ENCODE measurements around the gene HJV.

The HJV gene

DNA sequence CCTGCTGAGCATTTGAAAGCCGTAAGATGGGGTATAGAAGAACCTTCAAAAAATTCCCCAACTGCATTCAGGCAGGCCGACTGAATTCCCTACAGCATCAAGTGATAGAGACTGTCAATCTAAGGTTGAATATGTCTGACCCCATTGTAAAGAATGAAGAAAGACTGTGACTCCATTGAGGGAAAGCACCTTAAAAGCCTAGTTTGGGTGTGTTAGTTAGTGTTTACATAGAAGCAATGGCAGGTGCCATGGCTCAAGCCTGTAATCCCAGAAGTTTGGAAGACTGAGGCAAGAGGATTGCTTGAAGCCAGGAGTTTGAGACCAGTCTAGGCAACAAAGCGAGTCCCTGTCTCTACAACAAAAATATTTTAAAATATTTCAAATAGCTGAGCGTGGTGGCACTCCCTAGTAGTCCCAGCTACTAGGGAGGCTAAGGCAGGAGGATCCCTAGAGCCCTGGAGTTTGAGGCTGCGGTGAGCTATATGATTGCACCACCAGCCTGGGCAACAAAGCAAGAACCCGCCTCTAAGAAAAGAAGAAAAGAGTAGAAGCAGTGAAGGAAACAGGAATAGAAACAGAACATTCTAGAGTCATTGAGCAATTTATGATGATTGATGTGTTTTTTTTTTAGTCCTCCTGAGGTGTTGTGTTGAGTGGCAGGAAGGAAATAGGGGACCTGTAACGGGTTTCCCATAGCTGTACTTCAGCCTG, 41.6 kb downstream of the HJV start:
- Histone ChIP-seq H3K4me1 (ENCODE audit: insufficient read depth, low read length) (peaks cover 31% of the 10 kb centered on the region), H3K9ac (ENCODE audit: low read depth, low read length) (peak overlapping the region; percentile 84; the same call in 1 of the 2 replicates), H3K4me3 (ENCODE audit: low read length) (peak overlapping the region; percentile 55; the same call in 1 of the 2 replicates), H3K36me3 (ENCODE audit: insufficient read depth, low read depth, low read length) (no peaks in the 10 kb centered on the region), H3K27ac (ENCODE audit: low read length) (peak overlapping the region; percentile 3), H3K9me3 (ENCODE audit: insufficient read depth, low read depth, low read length) (no peaks in the 10 kb centered on the region), H3K27me3 (ENCODE audit: insufficient read depth, low read length) (no peaks in the 10 kb centered on the region)

DNA sequence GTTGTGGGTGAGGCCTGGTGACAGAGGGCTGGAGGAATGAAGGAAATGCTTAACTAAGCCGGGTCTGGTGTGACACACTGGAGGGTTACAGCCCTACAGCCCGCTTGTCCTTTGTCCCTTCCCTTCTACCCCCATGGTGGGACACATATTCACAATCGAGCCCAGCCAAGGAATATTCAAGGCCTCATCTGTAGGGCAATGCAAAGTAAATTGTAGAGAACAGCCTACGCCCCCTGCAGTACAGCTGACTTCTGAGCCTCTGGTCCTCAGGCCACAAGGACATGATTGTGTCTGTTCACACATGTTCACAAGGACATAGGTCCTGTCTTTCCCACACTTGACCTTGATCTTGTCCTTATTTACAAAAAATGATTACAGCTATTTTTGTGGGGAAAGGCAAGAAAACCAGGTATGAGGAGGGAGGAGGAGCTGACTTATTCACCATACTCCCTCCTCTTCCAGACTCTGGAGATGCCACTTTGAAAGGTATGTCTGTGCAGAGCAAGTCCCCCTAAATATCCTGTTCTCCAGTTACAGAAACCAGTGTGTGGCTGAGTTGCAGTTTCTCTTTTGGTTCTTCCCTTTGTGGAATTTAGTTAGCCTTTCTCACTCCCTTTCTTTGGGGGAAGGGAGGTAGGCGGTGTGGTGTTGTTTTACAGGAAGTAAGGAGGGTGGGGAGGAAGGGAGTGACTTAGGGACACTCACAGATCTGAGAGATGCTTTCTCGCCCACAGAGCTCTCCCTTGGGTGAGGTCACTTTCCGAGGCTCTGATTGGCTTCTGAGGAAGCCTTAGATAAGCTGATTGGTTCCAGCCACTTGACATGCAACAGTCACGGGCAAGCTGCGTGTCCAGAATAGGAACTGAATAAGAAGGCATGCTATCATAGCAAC, 42.4 kb downstream of the HJV start:
- H3K9ac ChIP-seq (ENCODE audit: low read depth, low read length): peak overlapping the region; percentile 84; the same call in 1 of the 2 replicates
- peak overlapping the region; percentile 86 for H3K27ac ChIP-seq (ENCODE audit: low read length)
- H3K4me1 ChIP-seq (ENCODE audit: insufficient read depth, low read length): peaks cover 31% of the 10 kb centered on the region
- H3K36me3 ChIP-seq (ENCODE audit: insufficient read depth, low read depth, low read length): no peaks in the 10 kb centered on the region
- H3K4me3 ChIP-seq (ENCODE audit: low read length): peak overlapping the region; percentile 55
- H3K27me3 ChIP-seq (ENCODE audit: insufficient read depth, low read length): no peaks in the 10 kb centered on the region
- no peaks in the 10 kb centered on the region for H3K9me3 ChIP-seq (ENCODE audit: insufficient read depth, low read depth, low read length)

DNA sequence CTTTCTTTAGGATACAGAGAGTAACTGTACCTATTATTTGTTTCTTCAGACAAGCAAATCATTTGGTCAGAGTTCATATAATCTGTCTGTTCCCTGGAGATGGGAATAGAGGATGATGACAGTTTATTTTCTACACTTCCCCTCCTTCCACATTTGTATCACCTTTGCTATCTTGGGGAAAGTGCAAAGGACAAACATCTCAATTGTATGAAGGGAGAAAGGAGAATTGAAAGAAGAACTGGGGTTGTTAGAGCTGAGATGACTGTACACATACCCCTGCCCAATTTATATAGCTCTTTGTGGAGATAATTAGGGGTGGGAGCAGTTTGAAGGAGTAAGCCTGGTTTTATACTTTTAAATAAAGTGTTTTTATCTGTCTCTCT, 43.1 kb downstream of the HJV start:
- H3K4me1 ChIP-seq (ENCODE audit: insufficient read depth, low read length): peaks cover 31% of the 10 kb centered on the region
- peak overlapping the region; percentile 86 for H3K27ac ChIP-seq (ENCODE audit: low read length)
- peak overlapping the region; percentile 55; the same call in 1 of the 2 replicates for H3K4me3 ChIP-seq (ENCODE audit: low read length)

DNA sequence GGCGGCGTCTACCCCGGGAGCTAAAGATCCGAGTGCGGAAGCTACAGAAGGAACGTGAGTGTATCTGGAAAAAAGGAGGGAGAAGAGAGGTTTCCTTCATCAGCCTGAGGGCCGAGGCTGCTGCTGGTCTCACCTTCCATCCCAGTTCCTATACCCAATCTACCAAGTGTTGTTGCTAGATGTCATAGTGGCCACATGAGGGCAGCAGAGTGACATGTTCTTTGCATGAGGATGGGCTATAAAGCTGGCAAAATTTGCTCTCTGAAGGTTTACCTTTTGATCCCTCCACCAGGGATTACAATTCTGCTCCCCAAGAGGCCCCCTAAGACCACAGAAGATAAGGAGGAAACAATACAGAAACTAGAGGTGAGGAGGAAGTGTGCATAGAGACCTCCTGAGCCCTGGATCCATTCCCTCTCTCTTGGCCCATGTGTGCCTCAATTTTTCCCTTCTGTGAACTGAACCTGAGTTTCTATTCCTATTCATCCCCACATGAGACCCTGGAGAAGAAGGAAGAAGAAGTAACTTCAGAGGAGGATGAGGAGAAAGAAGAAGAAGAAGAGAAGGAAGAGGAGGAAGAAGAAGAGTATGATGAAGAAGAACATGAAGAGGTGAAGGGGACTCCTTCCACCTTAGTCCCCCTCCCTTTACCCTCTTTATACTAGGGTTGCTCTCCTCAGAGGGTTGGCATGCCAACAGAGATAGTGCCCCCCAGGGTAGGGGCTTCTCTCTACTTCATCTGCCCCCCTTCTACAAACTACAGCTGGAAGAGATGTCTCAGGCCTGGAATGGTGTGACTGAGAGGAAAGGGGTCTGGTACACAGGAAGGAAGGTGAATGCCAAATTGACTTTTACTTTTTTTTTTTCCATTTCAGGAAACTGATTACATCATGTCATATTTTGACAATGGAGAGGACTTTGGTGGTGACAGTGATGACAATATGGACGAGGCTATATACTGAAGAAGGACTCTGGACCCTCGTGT, 43.8 kb downstream of the HJV start:
- Histone ChIP-seq H3K27me3 (ENCODE audit: insufficient read depth, low read length) (no peaks in the 10 kb centered on the region), H3K36me3 (ENCODE audit: insufficient read depth, low read depth, low read length) (no peaks in the 10 kb centered on the region), H3K9ac (ENCODE audit: low read depth, low read length) (peak overlapping the region; percentile 84; the same call in 1 of the 2 replicates), H3K4me1 (ENCODE audit: insufficient read depth, low read length) (peaks cover 31% of the 10 kb centered on the region), H3K4me3 (ENCODE audit: low read length) (peak overlapping the region; percentile 38; the same call in 1 of the 2 replicates), H3K27ac (ENCODE audit: low read length) (no peak overlapping the region), H3K9me3 (ENCODE audit: insufficient read depth, low read depth, low read length) (no peaks in the 10 kb centered on the region)

More for the DNA sequence above, 43.1 kb downstream of the HJV start:
- Histone ChIP-seq H3K9me3 (ENCODE audit: insufficient read depth, low read depth, low read length) (no peaks in the 10 kb centered on the region), H3K9ac (ENCODE audit: low read depth, low read length) (peak overlapping the region; percentile 84; the same call in 1 of the 2 replicates), H3K36me3 (ENCODE audit: insufficient read depth, low read depth, low read length) (no peaks in the 10 kb centered on the region), H3K27me3 (ENCODE audit: insufficient read depth, low read length) (no peaks in the 10 kb centered on the region)

DNA sequence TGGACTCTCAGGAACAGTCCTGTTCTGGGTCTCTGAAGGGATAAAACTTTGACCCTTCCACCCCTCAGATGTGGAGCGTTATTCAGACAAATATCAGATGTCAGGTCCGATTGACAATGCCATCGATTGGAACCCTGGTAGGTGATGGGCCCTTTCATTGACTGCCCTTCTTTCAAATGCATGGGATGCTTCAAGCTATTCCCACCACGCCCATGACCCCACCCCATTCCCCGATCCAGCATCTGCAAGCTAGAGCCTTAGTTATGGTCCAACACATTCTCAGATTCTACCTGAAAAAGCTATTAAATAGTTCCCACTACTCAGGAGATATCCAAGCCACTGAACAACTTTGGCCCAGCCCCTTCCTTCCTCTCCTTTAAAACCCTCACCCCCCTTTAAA, 44.5 kb downstream of the HJV start:
- Histone ChIP-seq H3K4me3 (ENCODE audit: low read length) (peak overlapping the region; percentile 38; the same call in 1 of the 2 replicates), H3K9me3 (ENCODE audit: insufficient read depth, low read depth, low read length) (no peaks in the 10 kb centered on the region), H3K27ac (ENCODE audit: low read length) (no peak overlapping the region), H3K36me3 (ENCODE audit: insufficient read depth, low read depth, low read length) (no peaks in the 10 kb centered on the region), H3K27me3 (ENCODE audit: insufficient read depth, low read length) (no peaks in the 10 kb centered on the region), H3K9ac (ENCODE audit: low read depth, low read length) (no peak overlapping the region), H3K4me1 (ENCODE audit: insufficient read depth, low read length) (peaks cover 31% of the 10 kb centered on the region)

DNA sequence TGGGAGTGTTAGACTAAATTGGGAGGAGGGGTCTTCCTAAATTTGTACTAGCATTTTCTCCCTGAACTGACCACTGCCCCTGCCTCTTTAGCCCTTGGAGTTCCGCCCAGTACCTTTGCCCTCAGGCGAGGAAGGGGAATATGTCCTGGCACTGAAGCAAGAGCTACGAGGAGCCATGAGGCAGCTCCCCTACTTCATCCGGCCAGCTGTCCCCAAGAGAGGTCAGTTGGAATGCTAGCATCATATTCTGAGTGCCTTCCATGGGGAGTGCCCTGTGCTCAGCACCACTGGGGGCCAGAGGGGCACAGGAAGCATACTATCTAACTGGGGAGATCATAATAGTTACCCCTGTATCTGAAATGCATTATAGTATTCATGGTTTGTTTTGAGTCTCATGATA, 46.3 kb downstream of the HJV start:
- H3K4me3 ChIP-seq (ENCODE audit: low read length): no peak overlapping the region
- H3K9me3 ChIP-seq (ENCODE audit: insufficient read depth, low read depth, low read length): no peaks in the 10 kb centered on the region
- H3K27me3 ChIP-seq (ENCODE audit: insufficient read depth, low read length): no peaks in the 10 kb centered on the region
- no peak overlapping the region for H3K27ac ChIP-seq (ENCODE audit: low read length)
- no peak overlapping the region for H3K9ac ChIP-seq (ENCODE audit: low read depth, low read length)
- H3K36me3 ChIP-seq (ENCODE audit: insufficient read depth, low read depth, low read length): no peaks in the 10 kb centered on the region
- peaks cover 27% of the 10 kb centered on the region for H3K4me1 ChIP-seq (ENCODE audit: insufficient read depth, low read length)

DNA sequence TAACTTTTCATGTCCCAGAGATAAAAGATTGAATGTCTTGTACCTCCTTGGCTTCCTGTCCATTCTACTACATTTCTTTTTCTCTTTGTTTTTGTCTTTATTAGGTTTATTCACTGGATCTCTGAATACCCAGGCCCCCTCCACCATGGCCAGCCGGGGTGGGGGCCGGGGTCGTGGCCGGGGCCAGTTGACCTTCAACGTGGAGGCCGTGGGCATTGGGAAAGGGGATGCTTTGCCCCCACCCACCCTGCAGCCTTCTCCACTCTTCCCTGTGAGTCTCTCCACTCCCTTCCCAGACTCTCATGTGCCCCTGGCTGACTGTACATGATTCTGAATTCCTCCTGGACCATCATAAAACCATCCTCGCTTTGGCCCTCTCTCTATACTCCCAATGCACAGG, 46.8 kb downstream of the HJV start:
- Histone ChIP-seq H3K4me1 (ENCODE audit: insufficient read depth, low read length) (peaks cover 22% of the 10 kb centered on the region), H3K36me3 (ENCODE audit: insufficient read depth, low read depth, low read length) (no peaks in the 10 kb centered on the region), H3K27me3 (ENCODE audit: insufficient read depth, low read length) (no peaks in the 10 kb centered on the region), H3K9ac (ENCODE audit: low read depth, low read length) (no peak overlapping the region), H3K27ac (ENCODE audit: low read length) (no peak overlapping the region), H3K9me3 (ENCODE audit: insufficient read depth, low read depth, low read length) (no peaks in the 10 kb centered on the region), H3K4me3 (ENCODE audit: low read length) (no peak overlapping the region)

DNA sequence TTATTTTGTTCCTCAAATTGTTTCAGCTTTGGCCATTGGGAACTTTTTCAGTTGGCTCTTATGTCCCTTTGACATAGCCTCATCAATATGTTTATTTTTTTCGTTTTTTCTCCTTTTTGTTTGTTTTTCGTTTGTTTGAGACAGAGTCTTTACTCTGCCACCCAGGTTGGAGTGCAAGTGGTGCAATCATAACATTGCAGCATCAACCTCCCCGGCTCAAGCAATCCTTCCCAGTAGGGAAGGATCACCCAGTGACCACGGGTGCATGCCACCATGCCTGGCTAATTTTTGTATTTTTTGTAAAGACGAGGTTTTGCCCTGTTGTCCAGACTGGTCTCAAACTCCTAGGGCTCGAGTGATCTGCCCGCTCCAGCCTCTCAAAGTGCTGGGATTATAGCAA, 49.0 kb downstream of the HJV start:
- H3K9me3 ChIP-seq (ENCODE audit: insufficient read depth, low read depth, low read length): no peaks in the 10 kb centered on the region
- no peak overlapping the region for H3K4me3 ChIP-seq (ENCODE audit: low read length)
- H3K27ac ChIP-seq (ENCODE audit: low read length): no peak overlapping the region
- no peak overlapping the region for H3K9ac ChIP-seq (ENCODE audit: low read depth, low read length)
- no peaks in the 10 kb centered on the region for H3K36me3 ChIP-seq (ENCODE audit: insufficient read depth, low read depth, low read length)
- H3K4me1 ChIP-seq (ENCODE audit: insufficient read depth, low read length): peaks cover 5% of the 10 kb centered on the region; the same call in 1 of the 2 replicates
- H3K27me3 ChIP-seq (ENCODE audit: insufficient read depth, low read length): no peaks in the 10 kb centered on the region
